Loucy (cell line): ENCODE results near the gene SHB.

ENCODE experiments used
- EZH2phosphoT487 ChIP-seq: fragments of 200-600 bp; IDR thresholded peaks from 2 replicates; pipeline ENCODE4 v1.6.1; 2018; ENCODE audit warnings: antibody characterized with exemption, mild to moderate bottlenecking, moderate library complexity, borderline replicate concordance
- TF ChIP-seq, protein P1 (sequence below): fragments of 200-600 bp; sonication (generic); conservative IDR thresholded peaks from 2 replicates; pipeline ENCODE4 v1.5.1; 2014; ENCODE audit warnings: mild to moderate bottlenecking, antibody characterized with exemption, low read length

DNA sequence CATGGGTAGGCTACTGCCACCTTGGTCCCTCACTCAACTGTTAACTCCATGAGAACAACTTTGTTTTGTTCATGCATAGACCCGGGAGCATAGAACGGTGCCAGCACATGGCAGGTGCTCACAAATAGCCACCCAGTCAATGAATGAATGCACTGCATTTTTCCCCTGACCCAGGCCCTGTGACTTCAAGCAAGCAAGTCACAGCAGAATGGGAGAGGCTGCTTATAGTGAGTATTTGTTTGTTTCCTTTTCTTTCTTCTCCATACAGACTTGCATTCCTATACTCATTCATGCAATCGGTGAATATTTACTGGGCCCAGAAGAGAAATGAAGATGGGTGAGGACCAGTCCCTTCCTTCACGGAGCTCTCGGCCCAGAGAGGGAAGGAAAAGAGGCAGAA is 62.0 kb downstream of the SHB start:
- TF ChIP-seq, protein P1, sequence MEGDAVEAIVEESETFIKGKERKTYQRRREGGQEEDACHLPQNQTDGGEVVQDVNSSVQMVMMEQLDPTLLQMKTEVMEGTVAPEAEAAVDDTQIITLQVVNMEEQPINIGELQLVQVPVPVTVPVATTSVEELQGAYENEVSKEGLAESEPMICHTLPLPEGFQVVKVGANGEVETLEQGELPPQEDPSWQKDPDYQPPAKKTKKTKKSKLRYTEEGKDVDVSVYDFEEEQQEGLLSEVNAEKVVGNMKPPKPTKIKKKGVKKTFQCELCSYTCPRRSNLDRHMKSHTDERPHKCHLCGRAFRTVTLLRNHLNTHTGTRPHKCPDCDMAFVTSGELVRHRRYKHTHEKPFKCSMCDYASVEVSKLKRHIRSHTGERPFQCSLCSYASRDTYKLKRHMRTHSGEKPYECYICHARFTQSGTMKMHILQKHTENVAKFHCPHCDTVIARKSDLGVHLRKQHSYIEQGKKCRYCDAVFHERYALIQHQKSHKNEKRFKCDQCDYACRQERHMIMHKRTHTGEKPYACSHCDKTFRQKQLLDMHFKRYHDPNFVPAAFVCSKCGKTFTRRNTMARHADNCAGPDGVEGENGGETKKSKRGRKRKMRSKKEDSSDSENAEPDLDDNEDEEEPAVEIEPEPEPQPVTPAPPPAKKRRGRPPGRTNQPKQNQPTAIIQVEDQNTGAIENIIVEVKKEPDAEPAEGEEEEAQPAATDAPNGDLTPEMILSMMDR, result no peak
- TF ChIP-seq EZH2phosphoT487, result no peak
